Lung (tissue), 12 donors: ENCODE measurements around the gene ASB1. TPM values are rescaled to one million over a fixed set of nuclear protein-coding genes. Genes with fewer than 3 reads are reported as not detected.

Experiments used
- ATAC-seq: fragments of 200-7000 bp; cut with Tn5 transposase; one replicate; pipeline ENCODE4 v1.9.1; 2020; ENCODE audit warnings: moderate number of reproducible peaks; ENCODE audit not compliant: insufficient read depth, low FRiP score
- DNase-seq, 3 donors: peaks; one replicate each; pipeline ENCODE4 v3.0.0-alpha.2; 2013 to 2017
- H3K27ac ChIP-seq, 2 donors: one replicate each; pipeline ENCODE4 v1.5.1; 2013; ENCODE audit warnings: mild to moderate bottlenecking in 2 of 2, moderate library complexity in 2 of 2, control low read depth in 1 of 2, inconsistent platforms in 1 of 2, low read depth in 1 of 2, low read length in 1 of 2
- H3K27me3 ChIP-seq, 3 donors: one replicate each; pipeline ENCODE4 v1.5.1; 2013; ENCODE audit warnings: low read length in 2 of 3; ENCODE audit not compliant: control insufficient read depth in 3 of 3, insufficient read depth in 3 of 3
- H3K36me3 ChIP-seq, 4 donors: one replicate each; pipeline ENCODE4 v1.5.1; 2013; ENCODE audit warnings: low read length in 4 of 4, mild to moderate bottlenecking in 1 of 4, moderate library complexity in 1 of 4; ENCODE audit not compliant: control insufficient read depth in 4 of 4, insufficient read depth in 4 of 4
- H3K4me1 ChIP-seq, 5 donors: one replicate each; pipeline ENCODE4 v1.5.1; 2013; ENCODE audit warnings: low read length in 5 of 5, mild to moderate bottlenecking in 2 of 5, moderate library complexity in 1 of 5; ENCODE audit not compliant: control insufficient read depth in 5 of 5, insufficient read depth in 5 of 5
- H3K4me3 ChIP-seq: one replicate; pipeline ENCODE4 v1.5.1; 2013; ENCODE audit warnings: mild to moderate bottlenecking, control low read depth, moderate library complexity
- H3K9ac ChIP-seq, 2 donors: one replicate each; pipeline ENCODE4 v1.5.1; 2013; ENCODE audit warnings: low read length in 2 of 2, control low read depth in 1 of 2; ENCODE audit not compliant: insufficient read depth in 1 of 2
- H3K9me3 ChIP-seq, 4 donors: one replicate each; pipeline ENCODE4 v1.5.1; 2013; ENCODE audit warnings: low read length in 3 of 4, mild to moderate bottlenecking in 1 of 4, moderate library complexity in 1 of 4; ENCODE audit not compliant: control insufficient read depth in 4 of 4, insufficient read depth in 3 of 4
- WGBS, 2 donors: extraction: QIAGEN DNeasy Blood & Tissue Kit; methylation state at CpG; one replicate each; pipeline ENCODE4 v1.1.7; 2013; 5-methylcytosine and 5-hydroxymethylcytosine counted together
- polyA plus RNA-seq, 2 donors: library from polyadenylated mRNA; stranded (reverse); fragments of 200-250 nt; gene quantifications; one replicate each; pipeline ENCODE4 v1.2.1, GENCODE V29; 2013
- total RNA-seq, 2 donors: library from RNA; depleted of rRNA in 1 of 2; stranded (reverse); fragments of >200 nt in 1 of 2; gene quantifications; one replicate each; pipeline ENCODE4 v1.2.1, GENCODE V29; 2014 to 2021
- TF ChIP-seq, protein P1 (sequence below): IDR thresholded peaks from 2 replicates; pipeline ENCODE4 v1.5.1; 2012; ENCODE audit warnings: mild to moderate bottlenecking; ENCODE audit errors: control extremely low read depth, extremely low read depth
- donor health status: control.
- donor health status: control.
- donor health status: Bipolar disorder and iron deficiency.
- donor health status: healthy.
- donor health status: DM: yes; HTN: yes; CAD: no.

Gene ASB1
- total and polyA plus RNA-seq, 4 donors: 17.7 to 34.9 (median 20.6) TPM

DNA sequence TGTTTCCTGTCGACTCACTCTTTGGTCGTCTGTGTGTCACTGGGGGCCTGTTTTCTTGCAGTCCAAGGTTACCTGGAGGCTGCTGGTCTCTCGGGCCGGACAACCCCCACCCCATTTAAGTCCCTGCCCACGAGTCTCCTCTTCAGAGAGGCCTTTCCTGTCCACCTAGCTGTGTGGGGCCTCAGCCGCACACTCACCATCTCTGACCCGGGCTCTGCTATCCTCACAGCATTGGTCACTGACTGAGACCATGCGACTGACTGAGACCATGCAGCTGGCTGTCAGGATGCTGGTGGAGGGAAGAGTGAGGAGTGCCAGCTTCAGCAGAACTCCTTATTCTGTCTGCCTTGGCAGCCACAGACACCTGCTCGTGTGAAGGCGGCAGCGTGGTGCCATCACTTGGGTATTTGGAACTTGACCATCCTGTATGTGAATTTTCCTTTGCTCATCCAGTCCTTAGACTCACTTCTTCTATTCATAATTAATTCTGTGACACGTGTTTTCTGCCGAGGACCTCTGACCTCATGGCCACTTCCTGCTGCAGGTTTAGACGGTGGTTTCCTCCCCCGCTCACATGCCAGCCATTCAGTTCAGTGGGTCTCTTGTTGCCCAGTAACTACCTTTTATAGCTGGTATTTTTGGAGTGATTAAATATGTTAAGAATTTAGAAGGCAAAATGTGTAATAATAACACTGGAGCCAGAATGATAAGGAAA is 47.5 kb upstream of the ASB1 start:
- Histone ChIP-seq H3K4me1 (peaks cover 0 to 3% (median 0%) of the 10 kb centered on the region in 5 donors), H3K9ac (no peak overlapping the region), H3K9me3 (no peaks in the 10 kb centered on the region), H3K4me3 (no peak overlapping the region), H3K36me3 (peaks cover 0 to 10% (median 5%) of the 10 kb centered on the region in 4 donors), H3K27me3 (no peaks in the 10 kb centered on the region), H3K27ac (peak overlapping the region in 1 of 2 donors; percentile 82)
- ATAC-seq: no peak
- TF ChIP-seq, protein P1, sequence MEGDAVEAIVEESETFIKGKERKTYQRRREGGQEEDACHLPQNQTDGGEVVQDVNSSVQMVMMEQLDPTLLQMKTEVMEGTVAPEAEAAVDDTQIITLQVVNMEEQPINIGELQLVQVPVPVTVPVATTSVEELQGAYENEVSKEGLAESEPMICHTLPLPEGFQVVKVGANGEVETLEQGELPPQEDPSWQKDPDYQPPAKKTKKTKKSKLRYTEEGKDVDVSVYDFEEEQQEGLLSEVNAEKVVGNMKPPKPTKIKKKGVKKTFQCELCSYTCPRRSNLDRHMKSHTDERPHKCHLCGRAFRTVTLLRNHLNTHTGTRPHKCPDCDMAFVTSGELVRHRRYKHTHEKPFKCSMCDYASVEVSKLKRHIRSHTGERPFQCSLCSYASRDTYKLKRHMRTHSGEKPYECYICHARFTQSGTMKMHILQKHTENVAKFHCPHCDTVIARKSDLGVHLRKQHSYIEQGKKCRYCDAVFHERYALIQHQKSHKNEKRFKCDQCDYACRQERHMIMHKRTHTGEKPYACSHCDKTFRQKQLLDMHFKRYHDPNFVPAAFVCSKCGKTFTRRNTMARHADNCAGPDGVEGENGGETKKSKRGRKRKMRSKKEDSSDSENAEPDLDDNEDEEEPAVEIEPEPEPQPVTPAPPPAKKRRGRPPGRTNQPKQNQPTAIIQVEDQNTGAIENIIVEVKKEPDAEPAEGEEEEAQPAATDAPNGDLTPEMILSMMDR: no peak
- WGBS, 2 donors: 72 to 75% methylated on average over 15 of the region's 15 CpGs
- DNase-seq: no peak

DNA sequence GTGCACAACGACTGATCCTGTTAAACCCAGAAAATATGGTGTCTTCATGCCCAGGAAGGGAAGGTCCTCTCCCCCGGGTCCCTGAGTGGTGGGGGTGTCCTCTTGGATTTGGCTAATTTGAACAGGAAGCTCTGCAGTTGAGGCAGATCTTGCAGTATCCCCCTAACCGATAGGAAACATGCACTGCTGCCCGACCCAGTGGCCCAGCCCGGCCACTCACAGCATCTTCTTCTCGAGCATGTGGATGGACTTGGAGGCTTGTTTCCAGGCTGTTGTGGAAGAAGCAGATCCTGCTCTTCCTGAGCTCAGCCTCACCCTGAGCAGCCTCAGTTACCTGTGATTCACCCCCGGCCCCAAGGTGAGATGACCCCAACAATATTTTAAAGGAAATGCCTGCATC is 46.4 kb upstream of the ASB1 start:
- ATAC-seq: no peak
- DNase-seq: no peak
- Histone ChIP-seq H3K9me3 (no peaks in the 10 kb centered on the region), H3K4me3 (no peak overlapping the region), H3K9ac (no peak overlapping the region), H3K27ac (no peak overlapping the region), H3K4me1 (peaks cover 0 to 3% (median 0%) of the 10 kb centered on the region in 5 donors), H3K36me3 (peaks cover 0 to 10% (median 5%) of the 10 kb centered on the region in 4 donors), H3K27me3 (no peaks in the 10 kb centered on the region)
- WGBS, 2 donors: 63 to 84% methylated on average over 7 of the region's 7 CpGs
- TF ChIP-seq, protein P1: no peak

DNA sequence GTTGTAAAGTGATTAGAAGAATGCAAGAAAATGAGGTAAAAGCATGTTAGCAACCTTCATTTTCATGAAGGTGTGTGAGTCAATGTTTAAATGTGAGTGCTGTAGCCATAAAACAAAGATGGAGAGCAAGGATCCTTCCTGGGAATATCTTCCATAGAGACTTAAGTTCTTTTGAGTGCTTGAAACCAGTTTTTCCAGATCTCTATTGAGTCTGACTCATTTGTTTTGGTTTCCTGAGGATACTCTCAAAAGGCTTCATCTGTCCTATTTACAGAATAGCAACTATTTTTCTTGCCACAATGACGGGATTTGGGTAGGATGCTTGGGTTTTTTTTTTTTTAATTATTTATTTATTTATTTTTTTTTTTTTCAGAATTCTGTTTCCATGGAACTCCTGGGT is 45.9 kb upstream of the ASB1 start:
- Histone ChIP-seq H3K27ac (no peak overlapping the region), H3K27me3 (no peaks in the 10 kb centered on the region), H3K9me3 (no peaks in the 10 kb centered on the region), H3K4me3 (no peak overlapping the region), H3K36me3 (peaks cover 0 to 10% (median 5%) of the 10 kb centered on the region in 4 donors), H3K4me1 (peaks cover 0 to 3% (median 0%) of the 10 kb centered on the region in 5 donors), H3K9ac (no peak overlapping the region)
- 64 to 65% methylated on average over 1 of the region's 1 CpG for WGBS, 2 donors
- DNase-seq (peak in 1 of 3 donors; percentile 32), ATAC-seq (no peak)
- TF ChIP-seq, protein P1: no peak
